ENCODE results near the gene KSR2.

The KSR2 gene

DNA sequence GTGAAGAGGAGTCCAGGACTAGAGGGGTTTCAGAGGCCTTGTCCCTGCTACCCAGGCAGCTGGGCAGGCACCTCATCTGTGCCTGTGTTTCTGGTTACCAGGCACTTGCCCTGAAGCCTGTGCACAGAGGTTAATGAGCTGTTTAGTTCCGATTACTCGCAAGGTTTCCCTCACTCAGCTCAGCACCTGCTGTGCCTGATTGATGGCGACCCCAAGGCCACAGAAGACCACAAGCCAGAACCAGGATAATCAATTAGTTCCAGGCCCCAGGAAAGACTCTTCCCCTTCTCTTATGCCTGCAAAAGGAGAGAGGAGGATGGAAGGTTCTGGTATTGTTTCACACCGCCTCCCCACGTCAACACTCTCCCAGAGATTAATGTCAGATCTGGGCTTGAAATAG is 518.6 kb downstream of the KSR2 start:
- Histone ChIP-seq H3K27ac (ENCODE audit: low read depth, low read length, poor library complexity, severe bottlenecking) (no peak overlapping the region), H4K20me1 (ENCODE audit: insufficient read depth, low read length) (no peaks in the 10 kb centered on the region), H3K79me2 (ENCODE audit: insufficient read depth, low read length) (no peaks in the 10 kb centered on the region), H3K9me3 (ENCODE audit: low read length) (no peaks in the 10 kb centered on the region), H3K4me1 (ENCODE audit: insufficient read depth, low read length, severe bottlenecking) (no peaks in the 10 kb centered on the region), H3K9me2 (ENCODE audit: low read depth, low read length) (no peaks in the 10 kb centered on the region), H3K4me3 (ENCODE audit: low read depth, low read length, poor library complexity, severe bottlenecking) (no peak overlapping the region), H3K4me2 (ENCODE audit: low read length) (no peak overlapping the region), H3K36me3 (ENCODE audit: insufficient read depth, low read length) (no peaks in the 10 kb centered on the region), H3K9ac (ENCODE audit: low read length) (no peak overlapping the region), H2AFZ (ENCODE audit: low read length) (no peak overlapping the region), H3K27me3 (ENCODE audit: insufficient read depth, low read length) (no peaks in the 10 kb centered on the region), H3F3A (ENCODE audit: insufficient read depth, low read length) (no peaks in the 10 kb centered on the region)
- TF ChIP-seq EZH2 (IDR thresholded peaks at IDR 0.05; ENCODE audit: borderline replicate concordance, low read length) = no peak
- no peak for TF ChIP-seq CTCF (IDR thresholded peaks at IDR 0.05; ENCODE audit: low read length)

DNA sequence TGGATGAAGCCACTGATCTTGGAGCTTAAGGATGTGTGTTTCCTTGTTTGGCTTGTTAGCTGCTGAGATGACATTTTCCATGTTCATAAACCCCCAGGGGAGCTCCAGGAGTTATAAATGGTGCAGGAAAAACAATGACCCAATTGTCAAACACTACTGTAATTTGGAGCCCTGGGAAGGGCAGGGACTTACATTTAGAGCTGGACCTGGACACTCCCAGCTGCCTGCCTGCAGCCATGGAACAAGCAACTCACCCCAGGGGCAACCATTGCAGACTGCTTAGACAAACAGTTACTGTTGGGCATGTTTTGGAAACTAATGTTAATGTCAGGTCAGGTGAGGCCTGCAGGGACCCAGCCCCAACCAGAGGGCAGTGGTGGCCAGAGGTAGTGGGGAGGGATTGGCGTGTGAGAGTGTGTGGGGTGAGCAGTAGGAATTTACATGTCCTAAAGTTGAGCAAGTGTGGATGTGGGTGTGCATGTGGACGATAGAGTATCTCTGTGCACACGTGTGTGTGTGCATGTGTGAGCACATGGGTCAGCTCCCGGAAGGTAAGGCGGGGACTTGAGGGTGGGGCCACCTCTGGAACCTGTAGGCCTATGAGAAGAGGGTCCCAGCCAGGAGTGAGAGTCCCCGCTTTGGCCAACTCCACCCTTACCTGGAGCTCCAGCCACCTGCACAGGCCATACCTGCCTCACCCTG is 521.0 kb downstream of the KSR2 start:
- no peak overlapping the region for H3K9ac ChIP-seq (ENCODE audit: low read length)
- H3K9me2 ChIP-seq (ENCODE audit: low read depth, low read length) = no peaks in the 10 kb centered on the region
- no peak overlapping the region for H2AFZ ChIP-seq (ENCODE audit: low read length)
- no peak overlapping the region for H3K4me2 ChIP-seq (ENCODE audit: low read length)
- H3K79me2 ChIP-seq (ENCODE audit: insufficient read depth, low read length) = no peaks in the 10 kb centered on the region
- H3K27ac ChIP-seq (ENCODE audit: low read depth, low read length, poor library complexity, severe bottlenecking) = no peak overlapping the region
- no peaks in the 10 kb centered on the region for H3K36me3 ChIP-seq (ENCODE audit: insufficient read depth, low read length)
- H3F3A ChIP-seq (ENCODE audit: insufficient read depth, low read length) = no peaks in the 10 kb centered on the region
- H3K27me3 ChIP-seq (ENCODE audit: insufficient read depth, low read length) = no peaks in the 10 kb centered on the region
- H3K4me1 ChIP-seq (ENCODE audit: insufficient read depth, low read length, severe bottlenecking) = no peaks in the 10 kb centered on the region
- TF ChIP-seq CTCF (IDR thresholded peaks at IDR 0.05; ENCODE audit: low read length) (no peak), EZH2 (IDR thresholded peaks at IDR 0.05; ENCODE audit: borderline replicate concordance, low read length) (no peak)
- H4K20me1 ChIP-seq (ENCODE audit: insufficient read depth, low read length) = no peaks in the 10 kb centered on the region
- no peak overlapping the region for H3K4me3 ChIP-seq (ENCODE audit: low read depth, low read length, poor library complexity, severe bottlenecking)
- no peaks in the 10 kb centered on the region for H3K9me3 ChIP-seq (ENCODE audit: low read length)

- Histone ChIP-seq H3K9me2 (ENCODE audit: low read depth, low read length) (no peaks in the 10 kb centered on the region), H3K27me3 (ENCODE audit: insufficient read depth, low read length) (no peaks in the 10 kb centered on the region), H3K36me3 (ENCODE audit: insufficient read depth, low read length) (no peaks in the 10 kb centered on the region), H3K79me2 (ENCODE audit: insufficient read depth, low read length) (no peaks in the 10 kb centered on the region), H2AFZ (ENCODE audit: low read length) (no peak overlapping the region), H4K20me1 (ENCODE audit: insufficient read depth, low read length) (no peaks in the 10 kb centered on the region), H3K27ac (ENCODE audit: low read depth, low read length, poor library complexity, severe bottlenecking) (no peak overlapping the region), H3K4me2 (ENCODE audit: low read length) (no peak overlapping the region), H3K4me3 (ENCODE audit: low read depth, low read length, poor library complexity, severe bottlenecking) (no peak overlapping the region), H3F3A (ENCODE audit: insufficient read depth, low read length) (no peaks in the 10 kb centered on the region), H3K9me3 (ENCODE audit: low read length) (no peaks in the 10 kb centered on the region), H3K9ac (ENCODE audit: low read length) (no peak overlapping the region), H3K4me1 (ENCODE audit: insufficient read depth, low read length, severe bottlenecking) (no peaks in the 10 kb centered on the region)
- TF ChIP-seq EZH2 (IDR thresholded peaks at IDR 0.05; ENCODE audit: borderline replicate concordance, low read length) (no peak), CTCF (IDR thresholded peaks at IDR 0.05; ENCODE audit: low read length) (no peak)
These were observed 524.0 kb downstream of the KSR2 start for GRCh38 chr12:117444781-117445180.
